C4-2B (cell line): ENCODE measurements around the gene AOC1.

ENCODE experiments used
- ZFX ChIP-seq: fragments of 450-650 bp; IDR thresholded peaks from 2 replicates; pipeline ENCODE4 v1.6.1; 2017
- TF ChIP-seq, protein P1 (sequence below): fragments of 450-650 bp; conservative IDR thresholded peaks from 2 replicates; pipeline ENCODE4 v1.5.1; 2017; ENCODE audit warnings: mild to moderate bottlenecking

GRCh38 chr7:150849204-150849775, 3.0 kb upstream of the AOC1 start:
- TF ChIP-seq, protein P1, sequence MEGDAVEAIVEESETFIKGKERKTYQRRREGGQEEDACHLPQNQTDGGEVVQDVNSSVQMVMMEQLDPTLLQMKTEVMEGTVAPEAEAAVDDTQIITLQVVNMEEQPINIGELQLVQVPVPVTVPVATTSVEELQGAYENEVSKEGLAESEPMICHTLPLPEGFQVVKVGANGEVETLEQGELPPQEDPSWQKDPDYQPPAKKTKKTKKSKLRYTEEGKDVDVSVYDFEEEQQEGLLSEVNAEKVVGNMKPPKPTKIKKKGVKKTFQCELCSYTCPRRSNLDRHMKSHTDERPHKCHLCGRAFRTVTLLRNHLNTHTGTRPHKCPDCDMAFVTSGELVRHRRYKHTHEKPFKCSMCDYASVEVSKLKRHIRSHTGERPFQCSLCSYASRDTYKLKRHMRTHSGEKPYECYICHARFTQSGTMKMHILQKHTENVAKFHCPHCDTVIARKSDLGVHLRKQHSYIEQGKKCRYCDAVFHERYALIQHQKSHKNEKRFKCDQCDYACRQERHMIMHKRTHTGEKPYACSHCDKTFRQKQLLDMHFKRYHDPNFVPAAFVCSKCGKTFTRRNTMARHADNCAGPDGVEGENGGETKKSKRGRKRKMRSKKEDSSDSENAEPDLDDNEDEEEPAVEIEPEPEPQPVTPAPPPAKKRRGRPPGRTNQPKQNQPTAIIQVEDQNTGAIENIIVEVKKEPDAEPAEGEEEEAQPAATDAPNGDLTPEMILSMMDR = no peak
- TF ChIP-seq ZFX = no peak
